Measurements from ENCODE around the gene APH1A.
A peak's percentile ranks its signal among the peaks of the same experiment; 100 is the strongest.
"Not testable (repeated sequence)": the region's sequence is repeated elsewhere in the genome, so short reads cannot be mapped to it uniquely, and the experiment has no call there.

APH1A gene

GRCh38 chr1:150233359-150234308, 35.2 kb downstream of the APH1A start:
- TF ChIP-seq CTCF (IDR thresholded peaks at IDR 0.05; ENCODE audit: borderline replicate concordance, insufficient read depth, low read depth, low read length), result no peak
- H3K4me3 ChIP-seq (ENCODE audit: low read depth, low read length), result peak overlapping the region; percentile 93

GRCh38 chr1:150232921-150233320, 35.9 kb downstream of the APH1A start:
- peak overlapping the region; percentile 93 for H3K4me3 ChIP-seq (ENCODE audit: low read depth, low read length)

- H3K4me3 ChIP-seq (ENCODE audit: low read depth, low read length), result not testable (repeated sequence)
Observed at GRCh38 chr1:150228246-150228645, 40.6 kb downstream of the APH1A start.

- TF ChIP-seq CTCF (IDR thresholded peaks at IDR 0.05; ENCODE audit: borderline replicate concordance, insufficient read depth, low read depth, low read length), result no peak
- no peak overlapping the region for H3K4me3 ChIP-seq (ENCODE audit: low read depth, low read length)
Observed at GRCh38 chr1:150227228-150227627, 41.6 kb downstream of the APH1A start.

GRCh38 chr1:150226486-150226885, 42.3 kb downstream of the APH1A start:
- TF ChIP-seq CTCF (IDR thresholded peaks at IDR 0.05; ENCODE audit: borderline replicate concordance, insufficient read depth, low read depth, low read length), result no peak
- no peak overlapping the region for H3K4me3 ChIP-seq (ENCODE audit: low read depth, low read length)

- no peak for TF ChIP-seq CTCF (IDR thresholded peaks at IDR 0.05; ENCODE audit: borderline replicate concordance, insufficient read depth, low read depth, low read length)
- no peak overlapping the region for H3K4me3 ChIP-seq (ENCODE audit: low read depth, low read length)
Observed at GRCh38 chr1:150225546-150225945, 43.3 kb downstream of the APH1A start.

GRCh38 chr1:150224983-150225382, 43.8 kb downstream of the APH1A start:
- no peak for TF ChIP-seq CTCF (IDR thresholded peaks at IDR 0.05; ENCODE audit: borderline replicate concordance, insufficient read depth, low read depth, low read length)
- no peak overlapping the region for H3K4me3 ChIP-seq (ENCODE audit: low read depth, low read length)

- peak; percentile 27; the same call in 1 of the 2 replicates for TF ChIP-seq CTCF (IDR thresholded peaks at IDR 0.05; ENCODE audit: borderline replicate concordance, insufficient read depth, low read depth, low read length)
- H3K4me3 ChIP-seq (ENCODE audit: low read depth, low read length), result no peak overlapping the region
Observed at GRCh38 chr1:150221552-150221951, 47.3 kb downstream of the APH1A start.

GRCh38 chr1:150215855-150216254, 53.0 kb downstream of the APH1A start:
- H3K4me3 ChIP-seq (ENCODE audit: low read depth, low read length), result not testable (repeated sequence)
